ENCODE data around the gene ZFP91.
"Not testable (repeated sequence)": the region's sequence is repeated elsewhere in the genome, so short reads cannot be mapped to it uniquely, and the experiment has no call there.

The ZFP91 gene, protein sequence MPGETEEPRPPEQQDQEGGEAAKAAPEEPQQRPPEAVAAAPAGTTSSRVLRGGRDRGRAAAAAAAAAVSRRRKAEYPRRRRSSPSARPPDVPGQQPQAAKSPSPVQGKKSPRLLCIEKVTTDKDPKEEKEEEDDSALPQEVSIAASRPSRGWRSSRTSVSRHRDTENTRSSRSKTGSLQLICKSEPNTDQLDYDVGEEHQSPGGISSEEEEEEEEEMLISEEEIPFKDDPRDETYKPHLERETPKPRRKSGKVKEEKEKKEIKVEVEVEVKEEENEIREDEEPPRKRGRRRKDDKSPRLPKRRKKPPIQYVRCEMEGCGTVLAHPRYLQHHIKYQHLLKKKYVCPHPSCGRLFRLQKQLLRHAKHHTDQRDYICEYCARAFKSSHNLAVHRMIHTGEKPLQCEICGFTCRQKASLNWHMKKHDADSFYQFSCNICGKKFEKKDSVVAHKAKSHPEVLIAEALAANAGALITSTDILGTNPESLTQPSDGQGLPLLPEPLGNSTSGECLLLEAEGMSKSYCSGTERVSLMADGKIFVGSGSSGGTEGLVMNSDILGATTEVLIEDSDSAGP

DNA sequence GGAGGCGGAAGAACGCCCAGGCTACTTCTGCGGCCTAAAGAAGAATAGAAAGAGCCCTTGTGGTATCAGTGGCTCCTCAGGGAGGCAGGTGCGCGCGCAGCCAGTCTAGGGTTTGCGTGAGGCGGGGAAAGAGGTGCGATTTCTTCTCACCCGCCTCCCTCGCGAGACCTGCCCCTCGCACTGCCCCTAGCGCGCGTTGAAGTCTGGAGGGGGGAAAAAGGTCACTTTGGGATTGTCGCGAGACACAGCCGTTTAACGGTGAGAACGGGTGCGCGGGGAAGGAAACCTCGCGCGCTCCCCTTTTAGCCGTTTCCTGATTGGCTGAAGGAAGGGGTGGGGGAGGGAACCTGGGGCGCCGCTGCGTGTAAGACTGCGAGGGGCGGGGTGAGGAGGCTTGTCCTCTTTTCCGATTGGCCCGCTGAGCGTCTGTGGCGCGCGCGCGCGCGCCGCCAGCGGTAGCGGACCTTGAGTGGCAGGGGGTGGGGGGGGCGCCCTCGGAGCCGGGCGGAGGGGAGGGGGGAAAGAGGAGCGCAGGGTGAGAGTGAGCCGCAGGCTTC lies at the start of gene ZFP91:
ZFP91 (plus strand) TSS at position 429 of the 557 bp plus-strand sequence. CDS start 219 bp downstream, outside the sequence.
- DNase-seq (ENCODE audit: low read depth): peak; percentile 96

DNA sequence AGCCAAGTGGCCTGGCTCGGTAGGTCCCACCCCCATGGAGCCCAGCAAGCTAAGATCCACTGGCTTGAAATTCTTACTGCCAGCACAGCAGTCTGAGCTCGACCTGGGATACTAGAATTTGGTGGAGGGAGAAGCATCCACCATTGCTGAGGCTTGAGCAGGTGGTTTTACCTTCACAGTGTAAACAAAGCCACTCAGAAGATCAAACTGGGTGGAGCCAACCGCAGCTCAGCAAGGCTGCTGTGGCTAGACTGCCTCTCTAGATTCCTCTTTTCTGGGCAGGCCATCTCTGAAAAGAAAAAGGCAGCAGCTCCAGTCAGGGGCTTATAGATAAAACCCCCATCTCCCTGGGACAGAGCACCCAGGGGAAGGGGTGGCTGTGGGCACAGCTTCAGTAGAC lies 48.6 kb upstream of the ZFP91 start:
- DNase-seq (ENCODE audit: low read depth): no peak

DNA sequence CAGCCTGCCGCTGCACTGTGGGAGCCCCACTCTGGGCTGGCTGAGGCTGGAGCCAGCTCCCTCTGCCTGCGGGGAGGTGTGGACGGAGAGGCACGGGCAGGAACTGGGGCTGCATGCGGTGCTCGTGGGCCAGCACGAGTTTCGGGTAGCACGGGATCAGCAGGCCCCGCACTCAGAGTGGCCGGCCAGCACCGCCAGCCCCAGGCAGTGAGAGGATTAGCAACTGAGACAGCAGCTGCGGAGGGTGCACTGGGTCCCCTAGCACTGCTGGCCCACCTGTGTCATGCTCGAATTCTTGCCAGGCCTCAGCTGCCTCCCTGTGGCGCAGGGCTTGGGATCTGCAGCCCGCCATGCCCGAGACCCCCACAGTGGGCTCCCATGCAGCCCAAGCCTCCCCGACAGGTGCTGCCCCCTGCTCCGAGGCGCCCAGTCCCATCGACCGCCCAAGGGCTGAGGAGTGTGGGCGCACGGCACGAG lies 47.0 kb upstream of the ZFP91 start:
- no peak for DNase-seq (ENCODE audit: low read depth)

DNA sequence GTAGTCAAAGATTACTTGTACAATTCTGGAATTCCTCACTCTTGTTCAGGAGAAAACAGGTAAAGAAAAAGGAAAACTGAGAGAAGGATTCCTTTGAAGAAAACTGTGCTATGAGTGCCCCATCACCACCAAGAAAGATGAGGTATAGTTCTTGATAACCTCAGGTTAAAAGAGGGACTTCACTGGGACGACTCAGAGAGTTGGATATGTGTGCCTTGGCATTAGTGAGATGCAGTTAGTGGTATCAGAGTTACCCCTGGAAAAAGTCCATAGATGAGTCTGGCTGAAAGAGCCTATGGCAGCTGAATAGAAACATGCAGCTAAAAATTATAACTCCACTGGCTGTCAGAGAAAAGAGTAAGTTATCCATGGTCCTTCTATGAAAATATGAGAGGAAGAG lies 32.0 kb upstream of the ZFP91 start:
- no peak for DNase-seq (ENCODE audit: low read depth)

DNA sequence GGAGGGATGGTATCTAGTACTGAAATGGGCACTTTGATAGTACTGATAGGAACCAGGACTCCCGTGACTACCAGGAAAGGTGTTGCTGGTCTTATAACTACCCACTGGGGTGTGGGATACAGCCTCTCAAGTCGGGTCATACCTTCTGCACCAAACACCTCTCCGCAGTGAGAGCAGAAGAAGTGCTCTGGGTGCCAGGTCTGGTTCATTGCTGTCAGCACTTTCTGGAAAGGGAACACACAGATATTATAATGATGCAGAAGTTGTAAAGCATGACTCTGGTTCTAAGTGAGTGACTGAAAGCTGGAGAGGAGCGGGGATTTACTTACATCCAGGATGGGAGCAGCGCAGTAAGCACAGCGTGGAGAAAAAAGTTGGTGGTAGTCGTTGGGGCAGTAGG lies 29.2 kb upstream of the ZFP91 start:
- no peak for DNase-seq (ENCODE audit: low read depth)

DNA sequence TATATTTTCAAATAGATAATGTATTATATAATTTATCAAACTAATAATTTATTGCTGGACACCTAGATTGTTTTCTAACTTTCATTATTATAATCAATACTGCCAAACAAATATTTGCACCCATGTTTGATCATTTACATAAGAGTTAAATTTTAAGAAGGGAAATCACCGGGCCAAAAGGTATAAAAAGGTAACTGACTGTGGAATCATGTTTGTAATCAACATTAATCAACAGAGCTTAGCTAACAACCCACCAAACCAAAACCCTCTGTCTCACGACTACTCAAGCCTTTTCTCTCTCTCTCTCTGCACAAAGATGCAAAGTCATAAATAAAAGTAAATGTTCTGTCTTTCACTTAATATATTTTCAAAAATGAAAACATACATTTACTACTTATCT lies 18.0 kb upstream of the ZFP91 start:
- no peak for DNase-seq (ENCODE audit: low read depth)

DNA sequence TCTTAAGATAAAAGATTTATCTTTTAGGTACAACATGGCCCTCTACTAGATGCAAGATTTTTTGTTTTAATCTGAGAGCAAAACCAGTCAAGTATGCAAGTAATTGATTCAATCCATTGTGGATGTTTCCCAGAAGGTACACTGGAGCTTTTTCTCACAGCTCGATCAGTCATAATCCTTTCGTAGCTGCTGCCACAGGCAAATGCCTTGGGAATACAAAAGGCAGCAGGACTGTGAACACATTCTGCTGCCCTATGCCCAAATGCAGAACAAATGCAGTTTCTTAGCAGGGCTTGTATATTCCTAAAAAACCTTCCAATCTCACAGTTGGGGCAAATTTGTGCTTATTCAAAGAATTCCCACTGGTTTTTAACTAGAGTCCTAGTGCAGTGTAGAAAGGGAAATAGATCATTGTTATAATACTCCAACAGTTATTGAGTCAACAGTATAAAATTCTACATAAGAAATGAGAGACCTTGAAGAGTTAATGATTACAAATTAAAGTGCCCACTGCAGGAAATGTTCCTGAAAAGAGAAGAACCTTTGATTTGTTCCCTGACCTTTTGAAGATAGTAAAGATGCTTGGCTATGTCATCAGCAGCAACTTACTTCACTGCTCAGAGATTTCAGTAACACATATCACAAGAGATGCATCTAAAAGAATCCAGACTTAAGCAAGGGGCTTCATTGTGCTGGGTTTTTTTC lies 17.3 kb upstream of the ZFP91 start:
- no peak for DNase-seq (ENCODE audit: low read depth)

DNA sequence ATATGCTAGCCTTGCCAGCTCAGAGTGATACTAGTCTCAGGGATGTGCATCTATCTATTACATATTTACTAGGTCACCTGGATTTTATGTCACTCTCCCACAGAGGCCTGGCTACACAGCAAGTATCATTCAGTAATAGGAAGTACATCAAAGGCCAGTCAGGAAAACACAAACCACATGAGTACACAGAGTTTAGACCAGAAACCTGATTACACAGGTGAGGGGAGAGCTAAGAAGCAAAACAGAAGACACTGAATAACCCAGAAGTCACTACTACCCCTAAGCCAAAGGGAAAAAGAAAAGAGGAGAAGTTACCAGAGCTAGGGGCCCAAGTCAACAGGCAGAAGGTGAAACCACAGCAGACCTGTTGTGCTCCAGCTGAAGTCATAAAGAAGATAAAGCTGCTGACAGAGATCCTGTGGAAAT lies 16.5 kb upstream of the ZFP91 start:
- DNase-seq (ENCODE audit: low read depth): no peak

DNA sequence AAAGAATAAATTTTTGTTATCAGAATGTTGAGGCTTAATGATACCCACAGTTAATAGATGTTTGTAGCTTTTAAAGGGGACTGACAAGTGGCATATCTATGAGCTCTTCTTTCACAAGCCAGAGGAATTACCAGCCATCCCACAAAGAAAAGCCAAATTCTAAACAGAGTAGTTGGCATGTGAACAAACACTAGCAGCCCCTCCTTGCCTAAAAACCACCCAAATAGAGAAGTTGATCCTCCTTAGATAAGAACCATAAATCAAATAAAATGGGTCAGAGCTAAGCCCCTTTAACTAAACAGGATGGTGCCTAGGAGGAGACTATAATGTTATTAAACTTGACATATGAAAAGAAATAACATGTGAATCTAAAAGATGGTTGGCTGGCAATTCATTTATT lies 14.6 kb upstream of the ZFP91 start:
- DNase-seq (ENCODE audit: low read depth): no peak

DNA sequence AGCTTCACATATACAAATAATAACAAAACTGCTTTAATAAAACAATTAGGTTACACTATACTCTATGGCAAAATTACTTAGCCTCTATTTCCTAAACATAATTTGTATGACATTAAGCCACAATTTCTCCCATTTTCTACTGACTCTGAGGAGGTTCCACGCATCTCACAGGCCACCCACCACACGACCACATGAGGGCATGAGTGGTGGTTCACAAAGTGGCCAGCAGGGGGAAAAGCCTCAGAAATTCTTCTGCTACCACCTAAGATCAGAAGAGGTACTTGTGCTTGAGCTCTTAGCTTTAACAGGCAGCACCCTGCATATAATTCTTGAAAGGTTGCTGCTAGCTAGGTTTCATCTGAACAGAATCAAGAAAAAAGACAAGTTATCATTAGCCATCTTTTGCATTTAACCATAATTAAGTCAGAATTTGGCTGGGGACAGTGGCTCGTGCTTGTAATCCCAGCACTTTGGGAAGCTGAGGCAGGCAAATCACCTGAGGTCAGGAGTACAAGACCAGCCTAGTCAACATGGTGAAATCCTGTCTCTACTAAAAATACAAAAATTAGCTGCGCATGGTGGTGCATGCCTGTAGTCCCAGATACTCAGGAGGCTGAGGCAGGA lies 10.9 kb upstream of the ZFP91 start:
- DNase-seq (ENCODE audit: low read depth): peak; percentile 35

DNA sequence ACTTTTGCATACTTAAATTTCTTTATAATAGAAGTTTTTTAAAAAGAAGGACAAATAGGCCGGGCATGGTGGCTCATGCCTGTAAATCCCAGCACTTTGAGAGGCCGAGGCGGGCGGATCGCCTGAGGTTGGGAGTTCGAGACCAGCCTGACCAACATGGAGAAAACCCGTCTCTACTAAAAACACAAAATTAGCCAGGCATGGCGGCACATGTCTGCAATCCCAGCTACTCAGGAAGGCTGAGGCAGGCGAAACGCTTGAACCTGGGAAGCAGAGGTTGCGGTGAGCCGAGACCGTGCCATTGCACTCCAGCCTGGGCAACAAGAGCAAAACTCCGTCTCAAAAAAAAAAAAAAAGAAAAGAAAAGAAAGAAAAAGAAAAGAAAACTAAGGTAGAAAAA lies 6.0 kb upstream of the ZFP91 start:
- DNase-seq (ENCODE audit: low read depth): not testable (repeated sequence)

DNA sequence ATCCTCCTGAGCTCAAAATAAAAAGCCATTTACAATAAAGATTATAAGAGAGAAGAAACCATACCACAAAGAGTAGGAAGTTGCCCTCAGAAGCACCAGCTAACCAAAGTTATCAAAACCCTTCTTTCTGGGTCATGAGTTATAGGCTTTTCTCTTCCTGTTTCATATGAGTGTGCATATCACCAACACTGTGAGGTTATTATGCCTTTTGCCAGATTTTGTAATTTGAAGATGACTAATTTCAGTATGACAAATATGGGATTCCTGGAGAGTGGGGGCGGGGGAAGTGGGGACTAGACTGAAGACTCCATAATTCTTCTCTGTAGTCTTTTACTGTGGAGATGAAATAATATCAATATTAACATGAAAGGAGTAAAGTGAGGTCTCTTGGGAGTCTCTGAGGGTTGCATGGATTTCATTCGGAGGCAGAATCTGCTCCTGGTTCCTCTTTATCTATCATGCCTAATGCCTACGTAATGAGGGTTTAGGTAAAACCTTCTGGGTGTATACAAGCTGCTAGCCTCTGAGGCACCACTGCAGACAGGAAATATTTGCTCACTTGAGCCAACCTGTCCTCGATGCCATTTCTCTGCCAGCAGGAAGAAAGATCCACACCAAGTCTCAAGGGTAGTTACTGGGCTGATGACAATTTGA lies 5.3 kb upstream of the ZFP91 start:
- DNase-seq (ENCODE audit: low read depth): peak; percentile 76

DNA sequence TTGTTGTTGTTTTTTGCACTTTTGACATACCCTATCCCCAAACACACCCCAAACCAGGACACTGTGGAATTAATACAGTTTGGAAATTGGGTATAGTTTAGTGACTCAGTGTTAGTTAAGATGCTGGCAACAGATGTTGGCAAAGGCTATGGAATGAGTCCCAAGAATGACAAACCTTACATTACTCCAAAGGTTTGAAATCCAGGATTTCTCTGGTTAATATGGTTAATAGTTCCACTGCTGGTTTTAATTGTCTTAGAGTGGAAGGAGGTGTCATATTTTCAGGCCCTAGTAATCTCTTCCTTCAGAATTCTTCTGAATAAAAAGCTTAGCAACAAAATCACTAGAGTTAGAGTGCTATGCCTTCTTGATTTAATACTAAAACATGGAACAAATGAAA lies 4.0 kb upstream of the ZFP91 start:
- DNase-seq (ENCODE audit: low read depth): peak; percentile 29

DNA sequence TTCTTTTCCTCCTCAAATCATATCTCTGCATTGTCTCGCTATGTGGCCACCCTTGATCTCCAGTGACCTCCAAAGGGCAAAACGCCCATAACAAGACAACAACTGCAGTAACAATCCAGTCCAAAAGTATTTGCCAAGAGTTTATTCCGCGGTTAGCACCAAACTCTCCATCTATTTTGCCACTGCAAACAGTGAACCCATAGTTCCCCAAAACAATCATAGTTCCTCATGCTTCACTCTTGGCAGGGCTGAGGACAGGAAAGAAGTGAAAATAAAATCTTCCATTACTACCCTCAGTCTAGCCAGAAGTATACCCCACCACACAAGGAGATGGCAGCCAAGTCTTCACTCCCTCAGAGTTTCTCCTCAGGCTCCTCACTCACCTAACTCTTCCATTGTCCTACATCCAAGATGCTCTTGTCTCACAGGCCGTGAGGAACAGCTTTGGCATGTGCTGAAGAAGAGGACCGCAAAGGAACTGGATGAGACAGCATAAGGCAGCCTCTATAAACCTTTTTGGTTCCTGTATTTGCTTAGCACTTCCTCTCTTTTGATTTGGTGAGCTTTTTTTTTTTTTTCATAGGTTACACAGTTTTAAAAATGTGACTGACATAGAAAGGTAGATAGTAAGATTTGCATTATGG lies 3.4 kb upstream of the ZFP91 start, which contains the start of gene LPXN:
LPXN (minus strand) TSS at position 480 of the 644 bp plus-strand sequence; CDS start at position 396, 84 bp downstream.
- peak; percentile 27 for DNase-seq (ENCODE audit: low read depth)

DNA sequence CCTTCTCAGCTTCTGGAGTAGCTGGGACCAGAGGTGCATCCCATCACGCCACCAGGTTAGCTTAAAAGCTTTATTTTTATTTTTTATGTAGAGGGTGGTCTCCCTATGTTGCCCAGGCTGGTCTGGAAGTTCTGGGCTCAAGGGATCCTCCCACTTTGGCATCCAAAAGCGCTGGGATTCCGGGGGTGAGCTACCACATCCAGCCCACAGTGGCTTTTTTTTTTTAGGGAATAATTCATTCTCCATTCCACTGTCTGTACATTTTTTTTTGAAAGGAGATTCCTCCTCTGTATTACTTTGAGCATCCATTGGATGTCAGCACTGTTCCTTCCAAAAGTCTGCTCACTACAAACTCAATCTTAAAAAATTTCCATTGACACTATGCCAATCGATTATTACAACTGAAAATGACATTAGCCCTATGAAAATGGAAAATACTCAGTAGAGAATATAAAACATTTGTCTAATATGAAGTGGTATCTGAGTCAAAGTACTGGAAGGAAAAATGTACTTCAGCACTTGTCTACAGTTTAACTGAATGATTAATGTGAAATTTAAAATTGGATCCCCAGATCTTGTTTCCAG lies 1.9 kb upstream of the ZFP91 start:
- peak; percentile 42 for DNase-seq (ENCODE audit: low read depth)

DNA sequence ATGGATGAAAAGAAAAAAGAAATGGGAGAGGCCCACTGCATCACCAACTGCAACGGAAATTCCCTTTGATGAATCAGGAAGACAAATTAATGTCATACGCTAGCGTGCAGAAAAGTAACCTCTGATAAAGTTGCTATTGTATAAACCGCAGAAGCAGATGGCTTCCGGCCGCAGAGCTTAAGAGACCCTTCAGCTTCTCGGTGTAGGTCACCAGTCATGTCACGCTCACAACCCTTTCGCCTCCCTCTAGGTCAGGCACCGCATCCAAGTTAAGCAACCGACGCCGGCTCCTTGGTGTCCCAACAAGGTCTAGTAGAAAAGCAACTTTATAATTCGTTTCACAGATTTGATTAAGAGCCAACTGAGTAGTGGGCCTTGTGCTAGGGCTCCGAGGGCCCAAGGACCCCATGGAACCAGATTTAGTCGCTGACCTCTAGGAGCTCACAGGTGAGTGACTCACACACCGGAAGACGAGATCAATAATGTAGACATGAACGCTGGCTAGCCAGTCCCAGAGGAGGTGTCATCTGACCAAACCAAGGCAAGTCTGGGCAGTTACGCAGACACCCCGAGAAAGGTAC lies 1.2 kb upstream of the ZFP91 start:
- DNase-seq (ENCODE audit: low read depth): peak; percentile 74

DNA sequence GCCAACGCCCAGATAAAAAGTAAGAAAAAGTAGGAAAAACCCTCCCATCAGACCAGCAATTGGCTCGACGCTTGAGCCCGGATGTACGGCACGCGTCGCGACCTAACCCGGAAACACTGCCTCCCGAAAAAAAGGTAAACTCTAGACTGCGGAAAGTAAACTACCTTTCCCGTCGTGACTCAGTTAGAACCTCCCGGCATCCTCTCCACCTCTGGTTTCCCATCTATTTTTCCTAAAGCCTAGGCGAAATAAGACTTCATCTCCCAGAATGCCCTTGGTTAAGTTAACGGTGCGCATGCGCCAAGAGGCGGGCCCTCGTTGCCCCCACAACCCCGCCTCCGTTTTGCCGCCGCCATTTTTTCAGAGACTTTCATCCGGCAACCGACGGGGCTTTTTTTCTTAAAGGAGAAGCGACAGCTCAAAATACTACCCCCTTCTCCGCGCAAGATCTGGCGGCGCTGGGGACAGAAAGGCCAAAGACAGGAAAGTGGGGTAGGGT lies 678 bp upstream of the ZFP91 start:
- DNase-seq (ENCODE audit: low read depth): peak; percentile 94

DNA sequence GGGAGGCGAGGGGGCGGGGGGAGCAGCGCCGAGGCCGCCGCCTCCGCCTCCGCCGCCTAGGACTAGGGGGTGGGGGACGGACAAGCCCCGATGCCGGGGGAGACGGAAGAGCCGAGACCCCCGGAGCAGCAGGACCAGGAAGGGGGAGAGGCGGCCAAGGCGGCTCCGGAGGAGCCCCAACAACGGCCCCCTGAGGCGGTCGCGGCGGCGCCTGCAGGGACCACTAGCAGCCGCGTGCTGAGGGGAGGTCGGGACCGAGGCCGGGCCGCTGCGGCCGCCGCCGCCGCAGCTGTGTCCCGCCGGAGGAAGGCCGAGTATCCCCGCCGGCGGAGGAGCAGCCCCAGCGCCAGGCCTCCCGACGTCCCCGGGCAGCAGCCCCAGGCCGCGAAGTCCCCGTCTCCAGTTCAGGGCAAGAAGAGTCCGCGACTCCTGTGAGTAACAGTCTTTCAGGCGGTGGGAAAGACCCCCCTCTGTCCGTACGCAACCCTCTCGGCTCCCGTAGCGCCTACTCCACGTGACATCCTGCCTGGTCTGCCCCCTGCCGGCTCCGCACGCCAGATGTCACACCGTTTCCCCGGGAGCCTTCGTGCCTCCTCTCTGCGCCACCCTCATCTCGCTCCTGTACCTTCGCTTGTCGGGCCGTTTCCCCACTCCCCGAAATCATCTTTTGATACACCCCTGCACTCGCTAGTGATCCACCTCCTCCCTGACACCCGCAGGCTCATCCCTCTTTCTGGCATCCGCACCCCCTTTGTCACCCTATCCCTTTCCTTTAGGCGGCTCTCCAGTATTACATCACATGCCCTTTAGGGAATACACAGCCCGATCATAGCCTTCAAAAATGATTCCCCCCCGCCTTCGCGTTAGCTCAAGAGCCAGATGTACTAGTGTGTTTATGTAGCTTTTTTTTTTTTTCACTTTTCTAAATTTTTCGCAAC lies 598 bp downstream of the ZFP91 start:
- DNase-seq (ENCODE audit: low read depth): peak; percentile 73

DNA sequence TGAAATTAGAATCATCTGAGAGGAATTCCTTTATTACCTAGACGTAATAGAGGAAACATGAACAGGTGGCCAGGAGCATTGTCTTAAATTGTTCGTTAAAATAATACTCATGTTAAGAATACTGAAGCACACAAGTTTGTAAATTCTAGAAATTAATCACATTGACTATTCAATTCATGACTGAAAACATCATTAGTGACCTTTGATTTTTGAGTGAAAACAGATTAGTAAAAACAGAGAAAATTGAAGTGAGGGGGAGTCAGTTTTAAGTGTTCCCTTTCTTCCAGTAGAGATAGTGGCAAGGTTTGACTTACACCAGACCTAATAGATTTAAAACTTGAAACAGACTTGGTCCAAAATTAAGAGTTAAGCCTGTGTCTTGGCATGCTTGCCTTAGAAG lies 1.4 kb downstream of the ZFP91 start:
- no peak for DNase-seq (ENCODE audit: low read depth)
